Measurements from ENCODE around the gene CYSLTR1. TPM values are rescaled to one million over a fixed set of nuclear protein-coding genes. Genes with fewer than 3 reads are reported as not detected.

The CYSLTR1 gene
- total and polyA plus RNA-seq, 2 of the 4 experiments (the other 2 are of a cell fraction), result not detected

- H3K56ac ChIP-seq (ENCODE audit: extremely low read depth, insufficient read depth, low read length), result no peak overlapping the region
- no peak overlapping the region for H2AFZ ChIP-seq (replicated peaks; ENCODE audit: low read length, poor library complexity)
- H2AK9ac ChIP-seq (replicated peaks; ENCODE audit: low read depth, low read length, poor library complexity), result no peak overlapping the region
- BruUV-seq (replicated peaks), result no TSS peak
- H2AK5ac ChIP-seq (ENCODE audit: low read depth, low read length), result no peak overlapping the region
- no peak overlapping the region for H3K9ac ChIP-seq (ENCODE audit: low read depth, low read length)
- H3K4ac ChIP-seq (ENCODE audit: low read depth, low read length), result no peak overlapping the region
- H4K8ac ChIP-seq (ENCODE audit: low read depth in 2 of 2, low read length in 2 of 2), result no peak overlapping the region
- dilution Hi-C loops (cut with HindIII; ENCODE audit: low sequenced_read_pairs, unreplicated experiment), result no loop called here
- no peak for TF ChIP-seq SMC3 (IDR thresholded peaks at IDR 0.05; ENCODE audit: low read depth, low read length)
- TF ChIP-seq CEBPB (IDR thresholded peaks at IDR 0.05; ENCODE audit: low read depth, low read length), result no peak
- TF ChIP-seq RFX5 (IDR thresholded peaks at IDR 0.05; ENCODE audit: low read depth, low read length), result no peak
- no peak for TF ChIP-seq USF2 (IDR thresholded peaks at IDR 0.05; ENCODE audit: low read depth, low read length)
- no peak for TF ChIP-seq RCOR1 (IDR thresholded peaks at IDR 0.05; ENCODE audit: insufficient replicate concordance, low read length)
- no peak for TF ChIP-seq CHD1 (IDR thresholded peaks at IDR 0.05; ENCODE audit: low read depth, low read length)
- TF ChIP-seq MAFK (IDR thresholded peaks at IDR 0.05; ENCODE audit: low read depth, low read length), result no peak
- TF ChIP-seq BHLHE40 (IDR thresholded peaks at IDR 0.05; ENCODE audit: low read depth, low read length), result no peak
- no peak for TF ChIP-seq MXI1 (IDR thresholded peaks at IDR 0.05; ENCODE audit: borderline replicate concordance, low read depth, low read length)
- TF ChIP-seq FOS (IDR thresholded peaks at IDR 0.05; ENCODE audit: low read depth, low read length), result no peak
- H4K91ac ChIP-seq (ENCODE audit: insufficient read depth, low read depth, low read length), result no peak overlapping the region
- no peaks in the 10 kb centered on the region for H3K79me1 ChIP-seq (ENCODE audit: low read depth in 1 of 2, low read length in 2 of 2)
- H3K18ac ChIP-seq (ENCODE audit: low read depth, low read length), result no peak overlapping the region
- H3K27ac ChIP-seq (ENCODE audit: insufficient read depth, low read length), result no peak overlapping the region
- no peak overlapping the region for H2BK15ac ChIP-seq (ENCODE audit: low read depth, low read length)
- no peak overlapping the region for H3K4me3 ChIP-seq (ENCODE audit: insufficient read depth, low read depth, low read length)
- H3K9me1 ChIP-seq (ENCODE audit: insufficient read depth, low read length), result no peaks in the 10 kb centered on the region
- H2BK120ac ChIP-seq (ENCODE audit: low read depth, low read length), result no peak overlapping the region
- no peaks in the 10 kb centered on the region for H3K27me3 ChIP-seq (ENCODE audit: control insufficient read depth, insufficient read depth, low read length)
- no peaks in the 10 kb centered on the region for H4K20me1 ChIP-seq (ENCODE audit: insufficient read depth, low read length)
- no peak overlapping the region for H4K5ac ChIP-seq (ENCODE audit: low read depth, low read length)
- H3K36me3 ChIP-seq (ENCODE audit: control insufficient read depth, insufficient read depth, low read length), result no peaks in the 10 kb centered on the region
- H3K23ac ChIP-seq (ENCODE audit: low read depth, low read length), result no peak overlapping the region
- H3K14ac ChIP-seq (replicated peaks; ENCODE audit: low read depth, low read length), result no peak overlapping the region
- in situ Hi-C loops (cut with MboI; ENCODE audit: low sequenced_read_pairs), result no loop called here
- no CpG with 5 or more reads among the region's 2 CpGs for WGBS, 2 experiments (ENCODE audit: extremely low coverage in 2 of 2, insufficient read length in 1 of 2)
- H2BK5ac ChIP-seq (ENCODE audit: low read depth, low read length, poor library complexity, severe bottlenecking), result no peak overlapping the region
- intact Hi-C loops (cut with micrococcal nuclease), result no loop called here
- CTCF ChIA-PET, result no interaction called here
- no peaks in the 10 kb centered on the region for H3K4me1 ChIP-seq (ENCODE audit: control insufficient read depth, insufficient read depth, low read length)
- H3K9me3 ChIP-seq (ENCODE audit: control insufficient read depth, insufficient read depth, low read length), result no peaks in the 10 kb centered on the region
- POLR2A ChIA-PET (ENCODE audit: unreplicated experiment), result no interaction called here
- no peak overlapping the region for H2BK20ac ChIP-seq (ENCODE audit: low read depth, low read length)
- no peak for ATAC-seq (ENCODE audit: low read depth)
- no peak overlapping the region for H3K4me2 ChIP-seq (ENCODE audit: low read depth, low read length)
- no peak for DNase-seq
Observed at GRCh38 chrX:78330068-78330467, 2.7 kb upstream of the CYSLTR1 start.
